ENCODE results near the gene DGKG. TPM values are rescaled to one million over a fixed set of nuclear protein-coding genes. Genes with fewer than 3 reads are reported as not detected.

The DGKG gene
- polyA plus RNA-seq, 2 of the 4 experiments (the other 2 are of a cell fraction): 11.5 to 13.3 TPM

DNA sequence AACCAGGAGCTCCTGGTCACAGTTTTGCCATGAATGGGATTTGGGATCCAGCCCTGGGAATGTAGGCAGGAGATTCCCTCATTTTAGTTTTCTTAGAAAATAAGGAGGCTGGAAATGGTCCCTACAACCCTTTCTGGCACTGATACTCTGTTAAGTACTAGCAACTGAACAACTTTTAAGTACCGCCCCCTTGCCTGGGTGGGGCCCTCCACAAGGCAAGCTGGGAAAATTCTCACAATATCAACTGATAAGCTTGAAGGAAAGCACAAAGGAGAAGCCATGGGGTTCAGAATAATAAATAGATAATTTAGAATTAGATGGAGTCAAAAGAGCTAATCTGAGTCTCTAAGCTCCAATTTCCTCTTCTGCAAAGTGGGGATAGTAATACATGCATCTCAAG lies 4.2 kb upstream of the DGKG start:
- POLR2A ChIA-PET: no interaction called here
- FAIRE-seq (no peak), DNase-seq (ENCODE audit: low read depth in 1 of 2, low spot score in 1 of 2) (no peak), ATAC-seq (no peak)
- Histone ChIP-seq H3K4me2 (no peak overlapping the region), H3K4me3 (no peak overlapping the region), H3K9me3 (no peaks in the 10 kb centered on the region), H3K27ac (no peak overlapping the region), H3K4me1 (0 out of 3 replicates have a peak, but pooled peaks cover 5% of the 10 kb centered on the region)
- TF ChIP-seq, protein P1, sequence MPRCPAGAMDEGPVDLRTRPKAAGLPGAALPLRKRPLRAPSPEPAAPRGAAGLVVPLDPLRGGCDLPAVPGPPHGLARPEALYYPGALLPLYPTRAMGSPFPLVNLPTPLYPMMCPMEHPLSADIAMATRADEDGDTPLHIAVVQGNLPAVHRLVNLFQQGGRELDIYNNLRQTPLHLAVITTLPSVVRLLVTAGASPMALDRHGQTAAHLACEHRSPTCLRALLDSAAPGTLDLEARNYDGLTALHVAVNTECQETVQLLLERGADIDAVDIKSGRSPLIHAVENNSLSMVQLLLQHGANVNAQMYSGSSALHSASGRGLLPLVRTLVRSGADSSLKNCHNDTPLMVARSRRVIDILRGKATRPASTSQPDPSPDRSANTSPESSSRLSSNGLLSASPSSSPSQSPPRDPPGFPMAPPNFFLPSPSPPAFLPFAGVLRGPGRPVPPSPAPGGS (IDR thresholded peaks at IDR 0.05): no peak
- TF ChIP-seq RAD21 (conservative IDR thresholded peaks at IDR 0.05 in 1 of 2, IDR thresholded peaks at IDR 0.05 in 1 of 2) (no peak), HEYL (CRISPR knock-in tag; IDR thresholded peaks at IDR 0.05) (no peak), ESRRA (IDR thresholded peaks at IDR 0.05; ENCODE audit: borderline replicate concordance, low read length) (no peak)
- TF ChIP-seq, protein P2, sequence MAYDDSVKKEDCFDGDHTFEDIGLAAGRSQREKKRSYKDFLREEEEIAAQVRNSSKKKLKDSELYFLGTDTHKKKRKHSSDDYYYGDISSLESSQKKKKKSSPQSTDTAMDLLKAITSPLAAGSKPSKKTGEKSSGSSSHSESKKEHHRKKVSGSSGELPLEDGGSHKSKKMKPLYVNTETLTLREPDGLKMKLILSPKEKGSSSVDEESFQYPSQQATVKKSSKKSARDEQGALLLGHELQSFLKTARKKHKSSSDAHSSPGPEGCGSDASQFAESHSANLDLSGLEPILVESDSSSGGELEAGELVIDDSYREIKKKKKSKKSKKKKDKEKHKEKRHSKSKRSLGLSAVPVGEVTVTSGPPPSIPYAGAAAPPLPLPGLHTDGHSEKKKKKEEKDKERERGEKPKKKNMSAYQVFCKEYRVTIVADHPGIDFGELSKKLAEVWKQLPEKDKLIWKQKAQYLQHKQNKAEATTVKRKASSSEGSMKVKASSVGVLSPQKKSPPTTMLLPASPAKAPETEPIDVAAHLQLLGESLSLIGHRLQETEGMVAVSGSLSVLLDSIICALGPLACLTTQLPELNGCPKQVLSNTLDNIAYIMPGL (CRISPR knock-in tag; IDR thresholded peaks at IDR 0.05; ENCODE audit: borderline replicate concordance): no peak
- TF ChIP-seq, protein P3, sequence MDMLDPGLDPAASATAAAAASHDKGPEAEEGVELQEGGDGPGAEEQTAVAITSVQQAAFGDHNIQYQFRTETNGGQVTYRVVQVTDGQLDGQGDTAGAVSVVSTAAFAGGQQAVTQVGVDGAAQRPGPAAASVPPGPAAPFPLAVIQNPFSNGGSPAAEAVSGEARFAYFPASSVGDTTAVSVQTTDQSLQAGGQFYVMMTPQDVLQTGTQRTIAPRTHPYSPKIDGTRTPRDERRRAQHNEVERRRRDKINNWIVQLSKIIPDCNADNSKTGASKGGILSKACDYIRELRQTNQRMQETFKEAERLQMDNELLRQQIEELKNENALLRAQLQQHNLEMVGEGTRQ (IDR thresholded peaks at IDR 0.05): no peak
- CTCF ChIA-PET: interaction anchor here (0.6 kb wide), 1 partner anchor 88 kb away, joined by 4 read pairs; no protein-coding TSS in a partner anchor
- WGBS (ENCODE audit: missing lambda C conversion rate): 29% methylated on average over 1 of the region's 1 CpG

DNA sequence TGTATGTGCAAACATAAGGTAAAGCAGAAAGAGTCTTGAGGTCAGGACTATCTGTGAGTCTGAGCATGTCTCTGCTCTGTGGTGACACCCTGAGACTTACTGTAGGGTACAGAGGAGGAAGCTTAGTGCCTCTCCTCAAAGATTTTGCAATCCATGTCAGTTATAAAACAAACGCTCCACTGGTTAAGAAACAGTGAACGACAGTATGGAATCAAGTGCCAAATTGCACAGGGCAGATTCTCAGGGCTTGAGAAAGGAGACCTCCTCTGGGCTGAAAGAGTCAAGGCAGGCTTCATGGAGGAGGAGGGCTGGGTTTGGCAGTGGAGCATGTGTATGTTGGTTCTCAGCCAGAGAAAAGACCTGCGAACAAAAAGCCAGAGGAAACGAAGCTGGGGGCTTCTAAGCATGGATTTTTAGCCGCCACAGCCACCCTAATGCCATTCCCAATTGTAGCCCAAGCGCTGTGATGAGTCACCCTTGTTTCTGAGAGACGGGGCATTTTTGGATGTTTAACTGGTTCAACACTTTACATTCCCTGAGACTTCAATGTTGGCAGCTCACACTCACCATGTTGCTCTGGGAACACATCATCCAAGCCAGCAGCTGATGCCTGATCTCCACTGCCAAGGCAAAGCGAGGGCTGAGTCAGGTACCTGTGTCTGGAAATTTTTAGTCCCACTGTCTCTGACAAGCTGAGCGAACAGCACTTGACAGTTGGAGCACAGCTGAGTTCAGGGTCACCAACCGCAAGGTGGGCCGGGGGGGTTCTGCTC lies 3.4 kb upstream of the DGKG start:
- no peak overlapping the region for H3K27ac ChIP-seq
- 58% methylated on average over 11 of the region's 11 CpGs for WGBS (ENCODE audit: missing lambda C conversion rate)
- no peak for ATAC-seq
- DNase-seq (ENCODE audit: low read depth in 1 of 2, low spot score in 1 of 2): no peak
- H3K9me3 ChIP-seq: no peaks in the 10 kb centered on the region
- 0 out of 3 replicates have a peak, but pooled peaks cover 5% of the 10 kb centered on the region for H3K4me1 ChIP-seq
- H3K4me3 ChIP-seq: no peak overlapping the region
- no peak overlapping the region for H3K4me2 ChIP-seq
- CTCF ChIA-PET: interaction anchor here (0.6 to 0.9 kb wide), 3 partner anchors 13 to 87 kb away, joined by 3 to 4 read pairs (median 3); no protein-coding TSS in a partner anchor
- FAIRE-seq: no peak
- TF ChIP-seq RCOR1 (IDR thresholded peaks at IDR 0.05; ENCODE audit: low read depth, low read length) (no peak), HOXB13 (CRISPR knock-in tag; IDR thresholded peaks at IDR 0.05; ENCODE audit: low read depth) (no peak), ZNF302 (CRISPR knock-in tag; IDR thresholded peaks at IDR 0.05) (no peak), GATA3 (IDR thresholded peaks at IDR 0.05; ENCODE audit: borderline replicate concordance) (no peak), RAD21 (conservative IDR thresholded peaks at IDR 0.05 in 1 of 2, IDR thresholded peaks at IDR 0.05 in 1 of 2) (no peak), EP300 (IDR thresholded peaks at IDR 0.05) (no peak), TP53 (CRISPR knock-in tag; IDR thresholded peaks at IDR 0.05) (no peak), MYC (IDR thresholded peaks at IDR 0.05; ENCODE audit: borderline replicate concordance, low read length) (no peak), RFX5 (IDR thresholded peaks at IDR 0.05) (no peak), KDM5A (IDR thresholded peaks at IDR 0.05) (no peak), ZFP36 (IDR thresholded peaks at IDR 0.05; ENCODE audit: borderline replicate concordance, partially characterized antibody) (no peak), NFE2L2 (conservative IDR thresholded peaks at IDR 0.05; ENCODE audit: low read length) (no peak), CHD2 (IDR thresholded peaks at IDR 0.05; ENCODE audit: low read length, partially characterized antibody) (no peak), EHMT2 (IDR thresholded peaks at IDR 0.05; ENCODE audit: low read depth) (no peak), MAZ (IDR thresholded peaks at IDR 0.05; ENCODE audit: borderline replicate concordance, low read depth, low read length) (no peak), CBX8 (IDR thresholded peaks at IDR 0.05) (no peak)
- POLR2A ChIA-PET: no interaction called here

Data from A549 (cell line).